GM20431 (cell line): ENCODE measurements around the gene HECTD1.
"Not testable (repeated sequence)": the region's sequence is repeated elsewhere in the genome, so short reads cannot be mapped to it uniquely, and the experiment has no call there.

Experiments used
- in situ Hi-C: fragments of 300-500 bp; cut with MseI, MboI; formaldehyde crosslinking; loops from one replicate; pipeline ENCODE4 v1.15.0; 2020; ENCODE audit warnings: low sequenced_read_pairs; ENCODE audit not compliant: unreplicated experiment

Gene HECTD1

DNA sequence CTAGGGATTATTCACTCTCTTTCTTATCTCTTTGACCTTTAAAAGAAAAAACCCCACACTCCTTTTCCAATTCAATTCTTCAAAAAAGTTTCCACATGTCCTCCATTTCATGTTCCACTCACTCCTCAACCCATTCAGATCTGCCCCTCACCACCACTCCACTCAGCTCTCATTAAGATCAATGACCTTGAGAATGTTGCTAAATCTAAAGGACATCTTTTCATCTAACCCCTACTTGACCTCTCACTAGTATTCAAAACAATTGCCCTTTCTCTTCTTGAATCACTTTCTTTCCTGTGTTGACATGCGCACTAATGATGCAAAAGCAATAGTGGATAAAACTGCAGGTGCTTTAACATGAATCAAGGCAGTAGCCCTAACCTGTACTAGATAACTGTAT, 9.9 kb downstream of the HECTD1 start:
- in situ Hi-C loops, result no loop called here

- in situ Hi-C loops, result no loop called here
Observed at GRCh38 chr14:31196839-31197492, 10.6 kb downstream of the HECTD1 start.

- in situ Hi-C loops, result no loop called here
Observed at GRCh38 chr14:31194661-31195060, 12.9 kb downstream of the HECTD1 start.

DNA sequence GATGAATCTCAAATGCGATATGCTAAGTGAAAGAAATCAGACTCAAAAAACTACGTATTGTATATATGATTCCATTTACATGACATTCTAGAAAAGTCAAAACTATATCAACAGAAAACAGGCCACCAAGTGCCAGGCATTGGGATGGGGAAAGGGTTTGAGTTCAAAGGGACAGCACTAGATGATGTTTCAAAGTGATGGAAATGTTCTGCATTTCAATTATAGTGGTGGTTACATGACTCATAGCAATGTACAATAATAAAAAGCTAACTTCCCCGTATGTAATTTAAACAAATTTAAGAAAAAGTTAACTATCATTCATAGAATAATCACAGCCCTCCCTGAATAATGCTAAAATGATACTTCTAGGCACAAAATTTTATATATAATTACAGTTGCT, 13.5 kb downstream of the HECTD1 start:
- in situ Hi-C loops, result no loop called here

DNA sequence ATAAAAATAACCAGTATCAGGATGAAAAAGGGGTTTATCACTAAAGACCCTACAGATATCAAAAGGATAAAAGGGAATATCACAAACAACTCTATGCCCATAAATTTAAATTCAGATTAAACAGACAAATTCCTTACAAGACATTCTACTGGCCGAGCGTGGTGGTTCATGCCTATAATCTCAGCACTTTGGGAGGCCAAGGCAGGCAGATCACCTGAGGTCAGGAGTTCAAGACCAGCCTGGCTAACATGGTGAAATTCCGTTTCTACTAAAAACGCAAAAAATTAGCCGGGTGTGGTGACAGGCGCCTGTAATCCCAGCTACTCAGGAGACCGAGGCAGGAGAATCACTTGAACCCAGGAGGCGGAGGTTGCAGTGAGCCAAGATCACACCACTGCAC, 15.0 kb downstream of the HECTD1 start:
- in situ Hi-C loops, result not testable (repeated sequence)

GRCh38 chr14:31190717-31191263, 16.8 kb downstream of the HECTD1 start:
- in situ Hi-C loops, result no loop called here

DNA sequence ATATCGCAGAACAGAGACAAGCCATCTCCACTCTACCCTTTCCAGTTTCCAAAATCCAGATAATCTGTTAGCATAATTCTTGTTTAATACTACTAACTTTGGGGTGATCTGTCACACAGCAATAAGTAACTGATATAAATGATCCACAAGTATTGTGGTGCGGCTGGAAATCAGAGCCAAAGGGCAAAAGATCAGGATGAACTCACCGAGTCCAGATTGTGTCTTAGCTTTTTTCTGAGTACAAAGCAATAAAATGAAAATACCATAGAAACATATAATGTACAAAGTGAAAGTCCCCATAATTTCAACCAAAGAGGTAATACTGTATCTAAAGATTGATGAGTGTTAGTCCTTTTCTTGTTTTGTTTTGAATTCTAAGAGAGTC, 17.4 kb downstream of the HECTD1 start:
- in situ Hi-C loops, result no loop called here

DNA sequence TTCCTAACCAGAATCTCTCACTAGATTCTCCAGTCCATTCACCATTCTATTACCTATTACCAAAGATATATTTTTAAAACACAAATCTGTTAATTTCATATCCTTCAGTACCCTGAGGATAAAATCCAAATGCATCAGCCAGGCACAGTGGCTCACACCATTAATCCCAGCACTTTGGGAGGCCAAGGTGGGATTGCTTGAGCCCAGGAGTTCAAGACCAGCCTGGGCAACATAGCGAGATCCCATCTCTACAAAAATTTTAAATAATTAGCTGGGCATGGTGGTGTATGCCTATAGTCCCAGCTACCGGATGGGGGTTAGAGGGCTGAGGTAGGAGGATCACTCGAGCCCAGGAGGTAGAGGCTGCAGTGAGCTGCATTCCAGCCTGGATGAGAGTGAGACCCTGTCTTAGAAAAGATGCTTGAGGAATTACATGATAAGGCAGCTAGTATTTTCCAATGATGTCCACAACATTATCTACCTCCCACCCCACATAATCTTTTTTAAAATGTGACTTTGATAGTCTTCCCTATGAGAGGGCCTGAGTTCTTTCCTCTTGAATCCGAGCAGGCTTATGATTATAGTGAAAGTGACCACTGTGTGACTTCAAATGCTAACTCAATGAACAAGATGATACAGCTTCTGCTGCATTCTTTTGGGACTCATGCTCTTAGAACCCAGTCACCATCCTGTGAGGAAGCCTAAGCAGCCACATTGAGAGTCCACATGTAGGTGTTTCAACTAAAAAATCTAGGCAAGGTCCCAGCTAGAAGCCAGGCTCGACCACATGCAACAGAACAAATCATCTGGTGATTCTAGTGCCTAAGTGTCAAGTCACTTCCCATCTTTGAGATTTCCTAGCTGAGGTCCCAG, 18.0 kb downstream of the HECTD1 start:
- in situ Hi-C loops, result no loop called here

- in situ Hi-C loops, result no loop called here
Observed at GRCh38 chr14:31188744-31189143, 18.8 kb downstream of the HECTD1 start.

DNA sequence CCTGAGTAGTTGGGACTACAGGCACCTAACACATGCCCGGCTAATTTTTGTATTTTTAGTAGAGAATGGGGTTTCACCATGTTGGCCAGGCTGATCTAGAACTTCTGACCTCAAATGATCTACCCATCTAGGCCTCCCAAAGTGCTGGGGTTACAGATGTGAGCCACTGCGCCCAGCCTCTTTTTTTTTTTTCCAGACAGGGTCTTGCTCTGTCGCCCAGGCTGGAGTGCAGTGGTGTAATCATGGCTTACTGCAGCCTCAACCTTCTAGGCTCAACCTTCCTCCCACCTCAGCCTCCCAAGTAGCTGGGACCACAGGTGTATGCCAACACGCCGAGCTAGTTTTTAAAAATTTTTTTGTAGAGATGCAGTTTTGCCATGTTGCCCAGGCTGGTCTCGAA, 25.6 kb downstream of the HECTD1 start:
- in situ Hi-C loops, result not testable (repeated sequence)

DNA sequence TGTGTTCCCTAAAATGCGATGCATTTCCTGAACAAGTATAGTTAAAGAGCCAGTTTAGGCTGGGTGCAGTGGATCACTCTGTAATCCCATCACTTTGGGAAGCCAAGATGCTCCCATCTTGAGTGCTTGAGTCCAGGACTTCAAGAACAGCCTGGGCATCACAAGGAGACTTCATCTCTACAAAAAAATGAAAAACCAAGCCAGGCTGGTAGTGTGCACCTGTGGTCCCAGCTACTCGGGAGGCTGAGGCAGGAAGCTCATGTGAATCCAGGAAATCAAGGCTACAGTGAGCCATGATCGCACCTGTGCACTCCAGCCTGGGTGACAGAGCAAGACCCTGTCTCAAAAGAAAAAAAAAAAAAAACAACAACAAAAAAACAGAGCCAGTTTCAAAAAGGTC, 26.3 kb downstream of the HECTD1 start:
- in situ Hi-C loops, result no loop called here

- in situ Hi-C loops, result no loop called here
Observed at GRCh38 chr14:31180299-31181051, 27.1 kb downstream of the HECTD1 start.

DNA sequence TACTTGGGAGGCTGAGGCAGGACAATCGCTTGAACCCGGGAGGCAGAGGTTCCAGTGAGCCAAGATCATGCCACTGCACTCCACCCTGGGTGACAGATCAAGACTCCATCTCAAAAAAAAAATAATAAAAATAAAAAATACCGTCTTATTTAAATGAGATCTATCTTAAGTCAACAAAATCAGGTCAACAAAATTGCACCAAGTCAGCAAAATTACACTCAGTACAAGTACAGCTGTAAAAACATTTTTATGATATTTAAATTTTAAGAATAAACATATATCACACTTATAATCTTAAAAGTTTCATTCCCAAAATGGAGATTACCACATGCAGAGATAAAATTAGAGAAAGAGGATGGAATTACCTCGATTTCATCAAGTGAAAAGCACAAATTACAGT, 33.2 kb downstream of the HECTD1 start:
- in situ Hi-C loops, result no loop called here

- in situ Hi-C loops, result no loop called here
Observed at GRCh38 chr14:31173120-31173837, 34.3 kb downstream of the HECTD1 start.

GRCh38 chr14:31172084-31172483, 35.5 kb downstream of the HECTD1 start:
- in situ Hi-C loops, result no loop called here

- in situ Hi-C loops, result no loop called here
Observed at GRCh38 chr14:31170411-31170810, 37.2 kb downstream of the HECTD1 start.

- in situ Hi-C loops, result no loop called here
Observed at GRCh38 chr14:31169877-31170276, 37.7 kb downstream of the HECTD1 start.

DNA sequence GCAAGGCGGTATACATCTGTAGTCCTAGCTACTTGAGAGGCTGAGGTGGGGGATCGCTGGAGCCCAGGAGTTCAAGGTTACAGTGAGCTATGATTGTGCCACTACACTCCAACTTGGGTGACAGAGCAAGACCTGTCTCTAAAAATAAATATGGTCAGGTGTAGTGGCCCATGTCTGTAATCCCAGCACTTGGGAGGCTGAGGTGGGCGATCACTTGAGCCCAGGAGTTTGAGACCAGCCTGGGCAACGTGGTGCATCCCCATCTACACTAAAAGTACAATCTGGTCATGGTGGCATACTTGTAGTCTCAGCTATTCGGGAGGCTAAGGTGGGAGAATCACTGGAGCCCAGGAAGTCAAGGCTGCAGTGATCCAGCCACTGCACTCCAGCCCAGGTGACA, 40.6 kb downstream of the HECTD1 start:
- in situ Hi-C loops, result no loop called here

DNA sequence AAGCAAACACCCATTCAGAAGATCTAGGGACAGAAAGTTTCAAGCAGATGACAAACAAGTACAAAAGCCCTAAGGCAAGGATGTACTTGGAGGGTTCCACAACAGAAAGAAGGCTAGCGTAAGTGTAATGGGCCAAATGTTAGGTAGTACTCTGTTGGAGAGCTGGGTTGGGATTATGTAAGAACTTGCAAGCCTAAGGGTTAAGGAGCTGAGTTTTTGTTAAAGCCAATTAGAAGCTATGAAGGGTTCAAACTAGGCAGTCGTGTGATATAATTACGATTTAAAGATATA, 41.4 kb downstream of the HECTD1 start:
- in situ Hi-C loops, result no loop called here

DNA sequence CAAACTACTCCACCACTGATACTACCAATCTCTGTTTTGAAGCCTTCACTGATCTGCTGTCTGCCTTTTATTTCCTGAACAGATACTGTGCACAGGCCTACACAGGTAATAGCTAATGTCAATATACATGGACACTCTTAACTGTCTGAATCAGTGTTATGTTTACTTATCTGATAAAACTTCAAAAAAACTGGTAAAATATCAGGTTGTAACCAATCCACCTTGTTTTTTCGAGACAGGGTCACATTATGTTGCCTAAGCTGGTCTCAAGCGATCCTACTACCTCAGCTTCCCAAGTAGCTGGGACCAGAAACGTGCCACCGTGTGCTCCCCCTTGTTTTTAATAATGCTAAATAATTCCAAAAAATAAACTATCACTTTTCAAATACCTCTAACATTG, 43.5 kb downstream of the HECTD1 start:
- in situ Hi-C loops, result no loop called here
